SK-N-SH (cell line): ENCODE data around the gene CILP.

Experiments used
- ELF1 ChIP-seq: IDR thresholded peaks from 2 replicates; pipeline ENCODE4 v1.4.0; 2012
- EP300 ChIP-seq, 2 experiments: IDR thresholded peaks; 2 replicates each; pipeline versions ENCODE4 v1.4.0 to v1.6.1; 2012; ENCODE audit warnings: borderline replicate concordance in 1 of 2, low read depth in 1 of 2, low read length in 1 of 2
- EZH2phosphoT487 ChIP-seq: fragments of 200-600 bp; sonication (generic); IDR thresholded peaks from 2 replicates; pipeline ENCODE4 v1.6.1; 2017; ENCODE audit warnings: low read depth, mixed run types, mild to moderate bottlenecking, antibody characterized with exemption, moderate library complexity, borderline replicate concordance
- JUND ChIP-seq: IDR thresholded peaks from 2 replicates; pipeline ENCODE4 v1.4.0; 2012
- MXI1 ChIP-seq: IDR thresholded peaks from 2 replicates; pipeline ENCODE4 v1.6.1; 2012; ENCODE audit warnings: mild to moderate bottlenecking, low read depth, low read length, improper control_type of control experiment
- POLR2AphosphoS5 ChIP-seq: IDR thresholded peaks from 2 replicates; pipeline ENCODE4 v1.6.1; 2012; ENCODE audit warnings: low read depth, low read length
- RCOR1 ChIP-seq: fragments of 150-350 bp; IDR thresholded peaks from 2 replicates; pipeline ENCODE4 v1.6.1; 2017; ENCODE audit warnings: antibody characterized with exemption, low read length
- SIN3A ChIP-seq: IDR thresholded peaks from 2 replicates; pipeline ENCODE4 v1.6.1; 2012; ENCODE audit warnings: low read depth, mild to moderate bottlenecking, low read length, moderate library complexity, borderline replicate concordance
- TAF1 ChIP-seq: IDR thresholded peaks from 2 replicates; pipeline ENCODE4 v1.6.1; 2012; ENCODE audit warnings: low read depth, mild to moderate bottlenecking, low read length, moderate library complexity, borderline replicate concordance
- USF1 ChIP-seq: IDR thresholded peaks from 2 replicates; pipeline ENCODE4 v1.4.0; 2012; ENCODE audit warnings: low read depth, borderline replicate concordance
- TF ChIP-seq, protein P1 (sequence below): fragments of 200-600 bp; sonication (generic); IDR thresholded peaks from 2 replicates; pipeline ENCODE4 v1.6.1; 2017; ENCODE audit warnings: antibody characterized with exemption, mild to moderate bottlenecking, moderate library complexity

DNA sequence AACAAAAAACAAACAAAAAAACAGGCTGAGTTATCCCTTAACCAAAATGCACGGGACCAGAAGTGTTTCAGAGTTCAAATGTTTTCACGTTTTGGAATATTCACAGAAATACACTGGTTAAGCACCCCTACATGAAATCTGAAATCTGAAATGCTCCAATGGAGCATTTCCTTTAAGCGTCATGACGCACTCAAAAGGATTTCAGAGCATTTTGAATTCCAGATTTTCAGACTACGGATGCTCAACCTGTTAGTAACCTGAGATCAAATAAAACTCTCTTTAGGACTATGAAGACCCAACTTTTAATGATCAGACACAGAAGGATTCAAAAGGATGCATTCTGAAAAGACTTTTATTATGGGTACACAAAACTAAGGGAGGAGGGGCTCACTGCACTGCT lies 35.8 kb downstream of the CILP start:
- no peak for TF ChIP-seq EZH2phosphoT487
- no peak for TF ChIP-seq ELF1
- TF ChIP-seq, protein P1, sequence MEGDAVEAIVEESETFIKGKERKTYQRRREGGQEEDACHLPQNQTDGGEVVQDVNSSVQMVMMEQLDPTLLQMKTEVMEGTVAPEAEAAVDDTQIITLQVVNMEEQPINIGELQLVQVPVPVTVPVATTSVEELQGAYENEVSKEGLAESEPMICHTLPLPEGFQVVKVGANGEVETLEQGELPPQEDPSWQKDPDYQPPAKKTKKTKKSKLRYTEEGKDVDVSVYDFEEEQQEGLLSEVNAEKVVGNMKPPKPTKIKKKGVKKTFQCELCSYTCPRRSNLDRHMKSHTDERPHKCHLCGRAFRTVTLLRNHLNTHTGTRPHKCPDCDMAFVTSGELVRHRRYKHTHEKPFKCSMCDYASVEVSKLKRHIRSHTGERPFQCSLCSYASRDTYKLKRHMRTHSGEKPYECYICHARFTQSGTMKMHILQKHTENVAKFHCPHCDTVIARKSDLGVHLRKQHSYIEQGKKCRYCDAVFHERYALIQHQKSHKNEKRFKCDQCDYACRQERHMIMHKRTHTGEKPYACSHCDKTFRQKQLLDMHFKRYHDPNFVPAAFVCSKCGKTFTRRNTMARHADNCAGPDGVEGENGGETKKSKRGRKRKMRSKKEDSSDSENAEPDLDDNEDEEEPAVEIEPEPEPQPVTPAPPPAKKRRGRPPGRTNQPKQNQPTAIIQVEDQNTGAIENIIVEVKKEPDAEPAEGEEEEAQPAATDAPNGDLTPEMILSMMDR: no peak
- no peak for TF ChIP-seq JUND
- TF ChIP-seq EP300 (IDR thresholded peaks at IDR 0.05; ENCODE audit: borderline replicate concordance in 1 of 2, low read depth in 1 of 2, low read length in 1 of 2): no peak
- TF ChIP-seq TAF1: no peak
- no peak for TF ChIP-seq MXI1
- TF ChIP-seq RCOR1: no peak
- TF ChIP-seq POLR2AphosphoS5: no peak
- TF ChIP-seq USF1: no peak
- no peak for TF ChIP-seq SIN3A
